Measurements from ENCODE around the gene SLC4A2.

The SLC4A2 gene

DNA sequence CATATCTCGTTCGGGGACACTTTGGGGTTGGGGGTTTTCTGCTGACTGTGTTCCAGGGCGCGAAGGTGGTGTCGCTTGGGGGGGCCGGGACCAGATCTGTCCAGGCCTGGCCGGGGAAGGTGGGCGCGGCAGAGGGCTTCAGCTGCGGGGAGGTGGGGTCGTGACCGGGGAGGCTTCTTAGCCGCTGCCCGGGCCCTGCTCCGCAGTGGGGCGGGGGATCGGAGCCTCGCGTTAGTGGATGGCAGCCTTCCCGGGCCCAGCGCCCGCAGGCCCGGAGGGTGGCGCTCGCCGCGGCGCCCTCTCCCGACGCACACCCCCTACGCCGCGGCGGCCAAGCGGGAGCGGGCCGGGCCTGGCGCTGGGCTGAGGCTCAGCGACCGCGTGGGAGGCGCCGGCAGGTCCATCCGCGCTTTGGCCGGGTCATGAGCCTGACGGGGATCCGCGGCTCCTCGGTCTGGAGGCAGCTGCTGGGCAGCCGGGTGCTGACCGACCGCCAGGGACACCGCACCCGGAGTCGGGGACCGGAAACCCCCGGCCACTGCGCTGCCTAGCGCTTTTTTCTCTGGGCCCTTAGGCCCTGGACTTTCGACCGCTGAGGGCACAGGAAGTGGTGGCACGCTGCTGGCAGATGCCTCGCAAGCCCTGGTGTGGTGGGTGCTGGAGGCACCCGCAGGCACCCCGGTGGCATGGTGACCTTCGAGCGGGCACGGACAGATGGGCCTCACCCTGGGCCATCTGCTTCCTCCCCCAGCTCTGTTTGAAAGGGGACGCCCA is 28.0 kb downstream of the SLC4A2 start:
- peaks cover 39% of the 10 kb centered on the region for H3K4me1 ChIP-seq (ENCODE audit: insufficient read depth, low read length, poor library complexity, severe bottlenecking)
- H2AFZ ChIP-seq (ENCODE audit: low read length): peak overlapping the region; percentile 93
- peaks cover 64% of the 10 kb centered on the region for H3K79me2 ChIP-seq (ENCODE audit: insufficient read depth, low read length)
- no peaks in the 10 kb centered on the region for H3K9me3 ChIP-seq (ENCODE audit: insufficient read depth, low read depth, low read length)
- no peaks in the 10 kb centered on the region for H3K36me3 ChIP-seq (ENCODE audit: insufficient read depth, low read length)
- H3K27me3 ChIP-seq (ENCODE audit: insufficient read depth, low read length, poor library complexity, severe bottlenecking): no peaks in the 10 kb centered on the region
- H4K20me1 ChIP-seq (ENCODE audit: insufficient read depth, low read length, poor library complexity, severe bottlenecking): peaks cover 43% of the 10 kb centered on the region
- H3K9me2 ChIP-seq (replicated peaks; ENCODE audit: low read depth, low read length): no peaks in the 10 kb centered on the region
- H3K4me3 ChIP-seq (ENCODE audit: low read length, poor library complexity, severe bottlenecking): peak overlapping the region; percentile 94
- H3F3A ChIP-seq (ENCODE audit: low read depth): no peaks in the 10 kb centered on the region
- H3K4me2 ChIP-seq (ENCODE audit: low read depth, low read length, poor library complexity, severe bottlenecking): peak overlapping the region; percentile 98
- no peak for TF ChIP-seq EZH2phosphoT487 (IDR thresholded peaks at IDR 0.05; ENCODE audit: borderline replicate concordance)
- TF ChIP-seq, protein P1, sequence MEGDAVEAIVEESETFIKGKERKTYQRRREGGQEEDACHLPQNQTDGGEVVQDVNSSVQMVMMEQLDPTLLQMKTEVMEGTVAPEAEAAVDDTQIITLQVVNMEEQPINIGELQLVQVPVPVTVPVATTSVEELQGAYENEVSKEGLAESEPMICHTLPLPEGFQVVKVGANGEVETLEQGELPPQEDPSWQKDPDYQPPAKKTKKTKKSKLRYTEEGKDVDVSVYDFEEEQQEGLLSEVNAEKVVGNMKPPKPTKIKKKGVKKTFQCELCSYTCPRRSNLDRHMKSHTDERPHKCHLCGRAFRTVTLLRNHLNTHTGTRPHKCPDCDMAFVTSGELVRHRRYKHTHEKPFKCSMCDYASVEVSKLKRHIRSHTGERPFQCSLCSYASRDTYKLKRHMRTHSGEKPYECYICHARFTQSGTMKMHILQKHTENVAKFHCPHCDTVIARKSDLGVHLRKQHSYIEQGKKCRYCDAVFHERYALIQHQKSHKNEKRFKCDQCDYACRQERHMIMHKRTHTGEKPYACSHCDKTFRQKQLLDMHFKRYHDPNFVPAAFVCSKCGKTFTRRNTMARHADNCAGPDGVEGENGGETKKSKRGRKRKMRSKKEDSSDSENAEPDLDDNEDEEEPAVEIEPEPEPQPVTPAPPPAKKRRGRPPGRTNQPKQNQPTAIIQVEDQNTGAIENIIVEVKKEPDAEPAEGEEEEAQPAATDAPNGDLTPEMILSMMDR (conservative IDR thresholded peaks at IDR 0.05; ENCODE audit: low read length): peak; percentile 42
- H3K9ac ChIP-seq (ENCODE audit: low read depth, low read length, poor library complexity, severe bottlenecking): peak overlapping the region; percentile 89

DNA sequence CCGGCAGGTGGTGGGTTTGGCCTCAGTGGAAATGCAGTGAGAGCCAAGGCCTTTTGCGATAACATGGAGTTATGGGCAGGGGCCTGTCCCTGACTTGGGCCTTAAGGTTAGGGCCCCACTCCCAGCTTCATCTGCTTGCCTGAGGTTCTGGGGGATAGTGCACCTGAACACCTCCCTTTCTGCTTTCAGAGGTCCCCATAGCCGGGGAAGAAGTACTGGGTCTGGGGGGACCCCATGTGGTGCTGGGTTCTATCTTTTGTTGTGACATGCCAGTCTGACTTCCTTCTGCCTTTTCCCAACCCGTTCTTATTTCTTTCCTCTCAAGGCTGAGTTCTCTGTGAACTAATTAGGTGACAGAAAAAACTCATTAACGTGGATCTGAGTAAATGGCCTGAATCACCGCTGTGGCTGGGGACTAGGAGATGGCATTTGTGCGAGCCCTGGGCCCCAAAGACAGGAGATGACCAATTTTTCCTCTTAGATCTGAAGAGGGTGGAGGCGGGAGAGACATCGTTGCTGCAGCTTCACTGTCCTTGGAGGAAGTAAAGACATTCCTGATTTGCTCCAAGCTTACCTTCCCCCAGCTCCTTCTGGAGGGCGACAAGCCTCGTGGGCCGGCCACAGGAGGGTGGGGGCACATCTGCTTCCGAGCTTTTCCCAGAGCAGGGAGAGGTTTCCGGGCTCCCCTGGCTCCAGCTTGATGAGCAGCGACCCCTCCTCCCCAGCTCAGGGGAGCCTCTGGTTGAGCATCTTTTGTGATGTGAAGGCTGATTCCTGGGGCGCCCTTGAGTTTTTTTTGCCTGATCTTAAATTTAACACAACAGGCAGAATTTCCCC is 28.8 kb downstream of the SLC4A2 start:
- Histone ChIP-seq H3K4me3 (ENCODE audit: low read length, poor library complexity, severe bottlenecking) (peak overlapping the region; percentile 94), H3K79me2 (ENCODE audit: insufficient read depth, low read length) (peaks cover 64% of the 10 kb centered on the region), H3K36me3 (ENCODE audit: insufficient read depth, low read length) (no peaks in the 10 kb centered on the region), H3K4me2 (ENCODE audit: low read depth, low read length, poor library complexity, severe bottlenecking) (peak overlapping the region; percentile 98), H2AFZ (ENCODE audit: low read length) (no peak overlapping the region), H3K4me1 (ENCODE audit: insufficient read depth, low read length, poor library complexity, severe bottlenecking) (peaks cover 39% of the 10 kb centered on the region), H4K20me1 (ENCODE audit: insufficient read depth, low read length, poor library complexity, severe bottlenecking) (peaks cover 50% of the 10 kb centered on the region), H3K27me3 (ENCODE audit: insufficient read depth, low read length, poor library complexity, severe bottlenecking) (no peaks in the 10 kb centered on the region), H3F3A (ENCODE audit: low read depth) (no peaks in the 10 kb centered on the region), H3K9me2 (replicated peaks; ENCODE audit: low read depth, low read length) (no peaks in the 10 kb centered on the region), H3K9ac (ENCODE audit: low read depth, low read length, poor library complexity, severe bottlenecking) (peak overlapping the region; percentile 89), H3K9me3 (ENCODE audit: insufficient read depth, low read depth, low read length) (no peaks in the 10 kb centered on the region)
- TF ChIP-seq, protein P1 (conservative IDR thresholded peaks at IDR 0.05; ENCODE audit: low read length): no peak
- no peak for TF ChIP-seq EZH2phosphoT487 (IDR thresholded peaks at IDR 0.05; ENCODE audit: borderline replicate concordance)

DNA sequence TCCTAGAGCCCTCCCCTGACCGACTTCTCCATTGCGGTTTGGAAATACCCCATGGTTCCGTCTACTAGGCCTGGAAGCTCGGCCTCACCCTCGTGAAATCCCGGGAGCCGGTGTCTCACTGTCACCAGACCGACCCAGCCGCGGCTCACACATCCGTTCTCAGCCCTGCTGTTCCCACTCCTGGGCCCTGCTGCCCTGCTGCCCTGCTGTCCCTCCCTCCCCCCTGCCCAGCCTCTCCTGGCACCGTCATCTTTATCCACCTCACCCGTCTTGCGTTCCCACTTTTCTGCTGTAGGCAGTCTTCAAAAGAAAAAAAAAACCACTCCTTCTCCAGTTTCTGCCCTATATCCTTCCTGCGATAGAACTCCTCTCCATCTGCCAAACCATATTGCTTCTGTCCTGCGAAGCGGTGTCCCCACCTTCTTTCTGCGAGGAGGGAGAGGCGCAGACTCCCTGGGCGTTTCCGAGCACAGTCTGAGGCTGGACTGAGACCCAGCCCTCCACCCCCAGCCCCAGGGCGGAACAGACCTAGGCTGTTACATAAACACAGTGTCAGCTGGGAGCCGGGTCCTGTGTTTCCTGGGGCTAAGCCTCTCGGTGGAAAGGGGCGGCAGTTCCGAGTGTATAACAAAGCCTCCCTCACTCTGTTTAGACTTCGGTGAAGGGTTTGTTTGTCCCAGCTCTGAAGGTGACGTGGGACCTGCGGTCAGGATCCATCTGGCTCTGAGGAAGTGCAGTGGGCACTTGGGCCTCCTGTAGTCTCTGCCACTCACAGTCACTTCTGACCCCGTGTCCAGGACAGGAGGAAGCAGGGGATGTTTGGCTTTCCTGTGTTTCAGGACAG is 29.7 kb downstream of the SLC4A2 start:
- peak overlapping the region; percentile 94 for H3K4me3 ChIP-seq (ENCODE audit: low read length, poor library complexity, severe bottlenecking)
- peak overlapping the region; percentile 89 for H3K9ac ChIP-seq (ENCODE audit: low read depth, low read length, poor library complexity, severe bottlenecking)
- no peaks in the 10 kb centered on the region for H3K36me3 ChIP-seq (ENCODE audit: insufficient read depth, low read length)
- peak overlapping the region; percentile 98 for H3K4me2 ChIP-seq (ENCODE audit: low read depth, low read length, poor library complexity, severe bottlenecking)
- H3K9me2 ChIP-seq (replicated peaks; ENCODE audit: low read depth, low read length): no peaks in the 10 kb centered on the region
- H3K79me2 ChIP-seq (ENCODE audit: insufficient read depth, low read length): peaks cover 72% of the 10 kb centered on the region
- H3K9me3 ChIP-seq (ENCODE audit: insufficient read depth, low read depth, low read length): no peaks in the 10 kb centered on the region
- no peaks in the 10 kb centered on the region for H3F3A ChIP-seq (ENCODE audit: low read depth)
- peaks cover 54% of the 10 kb centered on the region for H4K20me1 ChIP-seq (ENCODE audit: insufficient read depth, low read length, poor library complexity, severe bottlenecking)
- TF ChIP-seq EZH2phosphoT487 (IDR thresholded peaks at IDR 0.05; ENCODE audit: borderline replicate concordance): no peak
- TF ChIP-seq, protein P1 (conservative IDR thresholded peaks at IDR 0.05; ENCODE audit: low read length): no peak
- peaks cover 35% of the 10 kb centered on the region for H3K4me1 ChIP-seq (ENCODE audit: insufficient read depth, low read length, poor library complexity, severe bottlenecking)
- no peaks in the 10 kb centered on the region for H3K27me3 ChIP-seq (ENCODE audit: insufficient read depth, low read length, poor library complexity, severe bottlenecking)
- H2AFZ ChIP-seq (ENCODE audit: low read length): no peak overlapping the region

Data from Loucy (cell line).